Trophoblast cell (in vitro differentiated cells and primary cell): ENCODE data around the gene FIP1L1.

Experiments
- DNase-seq, 2 donors: peaks; one replicate each; pipeline ENCODE4 v3.0.0-alpha.2; 2016
- H2AFZ ChIP-seq: 2 replicates; pipeline ENCODE4 v1.6.1; 2013; ENCODE audit warnings: low read length, moderate library complexity, mild to moderate bottlenecking; ENCODE audit not compliant: insufficient read depth, poor library complexity
- H2AK5ac ChIP-seq: 2 replicates; pipeline ENCODE4 v1.6.1; 2013; ENCODE audit warnings: mild to moderate bottlenecking, low read length
- H2BK120ac ChIP-seq: 2 replicates; pipeline ENCODE4 v1.6.1; 2013; ENCODE audit warnings: low read length, mild to moderate bottlenecking, moderate library complexity; ENCODE audit not compliant: insufficient read depth, poor library complexity
- H2BK12ac ChIP-seq: 2 replicates; pipeline ENCODE4 v1.6.1; 2013; ENCODE audit warnings: mild to moderate bottlenecking, low read length, moderate library complexity
- H2BK5ac ChIP-seq: 2 replicates; pipeline ENCODE4 v1.6.1; 2013; ENCODE audit warnings: low read length, low read depth, moderate library complexity, mild to moderate bottlenecking; ENCODE audit not compliant: poor library complexity
- H3K14ac ChIP-seq: 2 replicates; pipeline ENCODE4 v1.6.1; 2013; ENCODE audit warnings: mild to moderate bottlenecking, low read length
- H3K18ac ChIP-seq: 2 replicates; pipeline ENCODE4 v1.6.1; 2013; ENCODE audit warnings: mild to moderate bottlenecking, low read length
- H3K23ac ChIP-seq: 2 replicates; pipeline ENCODE4 v1.6.1; 2013; ENCODE audit warnings: low read length
- H3K27ac ChIP-seq: 2 replicates; pipeline ENCODE4 v1.5.1; 2013; ENCODE audit warnings: low read depth, mild to moderate bottlenecking, inconsistent platforms, low read length, moderate library complexity
- H3K27me3 ChIP-seq: 2 replicates; pipeline ENCODE4 v1.6.1; 2013; ENCODE audit warnings: inconsistent platforms, mild to moderate bottlenecking, low read length, moderate library complexity; ENCODE audit not compliant: insufficient read depth
- H3K36me3 ChIP-seq, 2 experiments: 1 replicate in 1 of 2; 2 replicates in 1 of 2; pipeline ENCODE4 v1.6.1; 2013; ENCODE audit warnings: low read length in 2 of 2, mild to moderate bottlenecking in 2 of 2, moderate library complexity in 1 of 2; ENCODE audit not compliant: insufficient read depth in 2 of 2, control insufficient read depth in 1 of 2
- H3K4ac ChIP-seq: 2 replicates; pipeline ENCODE4 v1.6.1; 2013; ENCODE audit warnings: low read depth, mild to moderate bottlenecking, low read length, moderate library complexity
- H3K4me1 ChIP-seq, 2 experiments: 1 replicate in 1 of 2; 2 replicates in 1 of 2; pipeline ENCODE4 v1.6.1; 2013; ENCODE audit warnings: low read length in 2 of 2, mild to moderate bottlenecking in 2 of 2, moderate library complexity in 1 of 2; ENCODE audit not compliant: insufficient read depth in 2 of 2, control insufficient read depth in 1 of 2
- H3K4me2 ChIP-seq: 2 replicates; pipeline ENCODE4 v1.6.1; 2013; ENCODE audit warnings: inconsistent platforms, mild to moderate bottlenecking, low read length, moderate library complexity
- H3K4me3 ChIP-seq: 2 replicates; pipeline ENCODE4 v1.5.1; 2013; ENCODE audit warnings: mild to moderate bottlenecking, low read depth, low read length, inconsistent platforms
- H3K79me1 ChIP-seq: one replicate; pipeline ENCODE4 v1.6.1; 2013; ENCODE audit warnings: low read length
- H3K79me2 ChIP-seq: 2 replicates; pipeline ENCODE4 v1.6.1; 2013; ENCODE audit warnings: low read length, mild to moderate bottlenecking; ENCODE audit not compliant: control insufficient read depth, insufficient read depth, poor library complexity
- H3K9ac ChIP-seq: 2 replicates; pipeline ENCODE4 v1.6.1; 2013; ENCODE audit warnings: mild to moderate bottlenecking, low read length
- H3K9me3 ChIP-seq: 2 replicates; pipeline ENCODE4 v1.6.1; 2013; ENCODE audit warnings: low read depth, mild to moderate bottlenecking, control low read depth, inconsistent platforms, low read length; ENCODE audit not compliant: insufficient read depth
- H4K12ac ChIP-seq: 2 replicates; pipeline ENCODE4 v1.6.1; 2013; ENCODE audit warnings: low read depth, mild to moderate bottlenecking, low read length, moderate library complexity
- H4K8ac ChIP-seq: 2 replicates; pipeline ENCODE4 v1.6.1; 2013; ENCODE audit warnings: low read depth, mild to moderate bottlenecking, low read length, moderate library complexity
- H4K91ac ChIP-seq: one replicate; pipeline ENCODE4 v1.6.1; 2013; ENCODE audit warnings: low read depth, mild to moderate bottlenecking, low read length, moderate library complexity
- WGBS: extraction: QIAGEN DNeasy Blood & Tissue Kit; methylation state at CpG from one replicate; pipeline ENCODE4 v1.1.7; 2013; ENCODE audit warnings: missing lambda C conversion rate; ENCODE audit not compliant: insufficient read length, insufficient coverage; ENCODE audit errors: extremely low coverage; 5-methylcytosine and 5-hydroxymethylcytosine counted together

FIP1L1 gene

GRCh38 chr4:53346920-53347852 lies 30.3 kb upstream of the FIP1L1 start:
- H4K91ac ChIP-seq: no peak overlapping the region
- H3K36me3 ChIP-seq: no peaks in the 10 kb centered on the region
- H3K79me1 ChIP-seq: no peaks in the 10 kb centered on the region
- no peak overlapping the region for H3K9ac ChIP-seq
- no peak overlapping the region for H3K18ac ChIP-seq
- H3K4me3 ChIP-seq: no peak overlapping the region
- no peaks in the 10 kb centered on the region for H3K27me3 ChIP-seq
- no peak overlapping the region for H4K12ac ChIP-seq
- H3K4ac ChIP-seq: no peak overlapping the region
- H3K4me1 ChIP-seq: no peaks in the 10 kb centered on the region
- no peak overlapping the region for H3K23ac ChIP-seq
- H3K14ac ChIP-seq: no peak overlapping the region
- no peaks in the 10 kb centered on the region for H3K79me2 ChIP-seq
- no peak overlapping the region for H3K27ac ChIP-seq
- H2BK12ac ChIP-seq: no peak overlapping the region
- H2BK120ac ChIP-seq: no peak overlapping the region
- no CpG with 5 or more reads among the region's 5 CpGs for WGBS
- H3K9me3 ChIP-seq: no peaks in the 10 kb centered on the region
- no peak overlapping the region for H4K8ac ChIP-seq
- no peak overlapping the region for H2AFZ ChIP-seq
- H2BK5ac ChIP-seq: no peak overlapping the region
- DNase-seq: no peak
- no peak overlapping the region for H2AK5ac ChIP-seq
- no peak overlapping the region for H3K4me2 ChIP-seq

GRCh38 chr4:53348046-53348445 lies 29.4 kb upstream of the FIP1L1 start:
- H4K8ac ChIP-seq: no peak overlapping the region
- H2BK5ac ChIP-seq: no peak overlapping the region
- H3K79me1 ChIP-seq: no peaks in the 10 kb centered on the region
- H2BK12ac ChIP-seq: no peak overlapping the region
- H3K9me3 ChIP-seq: no peaks in the 10 kb centered on the region
- H3K4me1 ChIP-seq: no peaks in the 10 kb centered on the region
- H4K91ac ChIP-seq: no peak overlapping the region
- H4K12ac ChIP-seq: no peak overlapping the region
- no peak overlapping the region for H3K14ac ChIP-seq
- H2BK120ac ChIP-seq: no peak overlapping the region
- no peak overlapping the region for H2AK5ac ChIP-seq
- H3K4me2 ChIP-seq: no peak overlapping the region
- H3K18ac ChIP-seq: no peak overlapping the region
- H3K36me3 ChIP-seq: no peaks in the 10 kb centered on the region
- no peak overlapping the region for H3K27ac ChIP-seq
- no peaks in the 10 kb centered on the region for H3K79me2 ChIP-seq
- no CpG with 5 or more reads among the region's 1 CpG for WGBS
- H3K23ac ChIP-seq: no peak overlapping the region
- no peak overlapping the region for H3K4ac ChIP-seq
- H3K4me3 ChIP-seq: no peak overlapping the region
- no peaks in the 10 kb centered on the region for H3K27me3 ChIP-seq
- H2AFZ ChIP-seq: no peak overlapping the region
- no peak for DNase-seq
- no peak overlapping the region for H3K9ac ChIP-seq

- Histone ChIP-seq H3K36me3 (no peaks in the 10 kb centered on the region), H3K9me3 (peaks cover 4% of the 10 kb centered on the region), H2AFZ (no peak overlapping the region), H3K4me1 (no peaks in the 10 kb centered on the region), H2AK5ac (no peak overlapping the region), H3K4me2 (no peak overlapping the region), H4K8ac (no peak overlapping the region), H4K91ac (no peak overlapping the region), H3K79me2 (no peaks in the 10 kb centered on the region), H3K27ac (no peak overlapping the region), H3K4ac (no peak overlapping the region), H2BK5ac (no peak overlapping the region), H3K23ac (no peak overlapping the region), H3K9ac (no peak overlapping the region), H3K14ac (no peak overlapping the region), H2BK12ac (no peak overlapping the region), H3K4me3 (no peak overlapping the region), H3K79me1 (no peaks in the 10 kb centered on the region), H3K27me3 (no peaks in the 10 kb centered on the region), H2BK120ac (no peak overlapping the region), H4K12ac (no peak overlapping the region), H3K18ac (no peak overlapping the region)
- WGBS: no CpG with 5 or more reads among the region's 4 CpGs
- no peak for DNase-seq
These were observed 28.4 kb upstream of the FIP1L1 start for GRCh38 chr4:53349091-53349491.

GRCh38 chr4:53354012-53354722 lies 23.3 kb upstream of the FIP1L1 start:
- no peaks in the 10 kb centered on the region for H3K4me1 ChIP-seq
- no peak overlapping the region for H2BK5ac ChIP-seq
- no peak for DNase-seq
- no peak overlapping the region for H4K12ac ChIP-seq
- H2AFZ ChIP-seq: no peak overlapping the region
- H2BK120ac ChIP-seq: no peak overlapping the region
- no peaks in the 10 kb centered on the region for H3K27me3 ChIP-seq
- no peak overlapping the region for H4K8ac ChIP-seq
- no peak overlapping the region for H3K4ac ChIP-seq
- H3K18ac ChIP-seq: no peak overlapping the region
- no peak overlapping the region for H2BK12ac ChIP-seq
- H2AK5ac ChIP-seq: no peak overlapping the region
- H4K91ac ChIP-seq: no peak overlapping the region
- no peaks in the 10 kb centered on the region for H3K79me2 ChIP-seq
- H3K4me3 ChIP-seq: peak overlapping the region; percentile 7
- no peaks in the 10 kb centered on the region for H3K36me3 ChIP-seq
- no peak overlapping the region for H3K9ac ChIP-seq
- H3K79me1 ChIP-seq: no peaks in the 10 kb centered on the region
- WGBS: no CpG with 5 or more reads among the region's 32 CpGs
- H3K4me2 ChIP-seq: no peak overlapping the region
- no peak overlapping the region for H3K14ac ChIP-seq
- peaks cover 7% of the 10 kb centered on the region for H3K9me3 ChIP-seq
- no peak overlapping the region for H3K27ac ChIP-seq
- H3K23ac ChIP-seq: no peak overlapping the region
